RWPE2 (cell line): Measurements from ENCODE around the gene PTTG1.

ENCODE experiments used
- ATAC-seq: fragments of 200-7000 bp; cut with Tn5 transposase; 3 replicates; pipeline ENCODE4 v1.9.1; 2021; ENCODE audit warnings: low read depth
- DNase-seq: peaks from one replicate; pipeline ENCODE4 v3.0.0-alpha.2; 2020; ENCODE audit warnings: low spot score
- H3K27ac ChIP-seq: fragments of 450-650 bp; 2 replicates; pipeline ENCODE4 v1.5.1; 2017; ENCODE audit warnings: mild to moderate bottlenecking; ENCODE audit not compliant: poor library complexity, severe bottlenecking
- H3K27me3 ChIP-seq: fragments of 250-450 bp; sonication (Bioruptor Pico); 2 replicates; pipeline ENCODE4 v1.5.1; 2021; ENCODE audit warnings: mild to moderate bottlenecking, moderate library complexity; ENCODE audit not compliant: insufficient read depth, poor library complexity, severe bottlenecking
- H3K36me3 ChIP-seq: fragments of 250-450 bp; sonication (Bioruptor Pico); 2 replicates; pipeline ENCODE4 v1.5.1; 2020; ENCODE audit warnings: low read depth, mild to moderate bottlenecking, moderate library complexity
- H3K4me1 ChIP-seq: fragments of 250-450 bp; sonication (Bioruptor Pico); 2 replicates; pipeline ENCODE4 v1.5.1; 2021; ENCODE audit warnings: mild to moderate bottlenecking, moderate library complexity; ENCODE audit not compliant: insufficient read depth, poor library complexity, severe bottlenecking
- H3K4me3 ChIP-seq: fragments of 250-450 bp; sonication (Bioruptor Pico); 2 replicates; pipeline ENCODE4 v1.5.1; 2021; ENCODE audit warnings: mild to moderate bottlenecking, moderate library complexity; ENCODE audit not compliant: severe bottlenecking
- H3K9me3 ChIP-seq: fragments of 250-450 bp; sonication (Bioruptor Pico); 2 replicates; pipeline ENCODE4 v1.5.1; 2021; ENCODE audit warnings: mild to moderate bottlenecking, moderate library complexity; ENCODE audit not compliant: severe bottlenecking
- CTCF ChIP-seq: fragments of 450-650 bp; IDR thresholded peaks from one replicate; pipeline ENCODE4 v1.5.1; 2017; ENCODE audit warnings: mild to moderate bottlenecking, moderate library complexity; ENCODE audit not compliant: poor library complexity, severe bottlenecking

The PTTG1 gene

GRCh38 chr5:160421625-160422258 lies at the start of gene PTTG1:
Gene PTTG1, plus strand, starts transcription at chr5:160421855. Its CDS starts 458 bp downstream, at chr5:160422313.
- Histone ChIP-seq H3K9me3 (no peaks in the 10 kb centered on the region), H3K4me3 (peak within 1 kb of the TSS; percentile 67), H3K36me3 (peaks cover 47% of the 10 kb centered on the region), H3K27me3 (no peaks in the 10 kb centered on the region), H3K27ac (peak within 1 kb of the TSS; percentile 62), H3K4me1 (peaks cover 43% of the 10 kb centered on the region)
- peak; percentile 84 for ATAC-seq
- peak; percentile 98 for DNase-seq
- TF ChIP-seq CTCF: no peak

GRCh38 chr5:160375166-160375565 lies 46.5 kb upstream of the PTTG1 start:
- H3K27ac ChIP-seq: no peak overlapping the region
- TF ChIP-seq CTCF: no peak
- DNase-seq (no peak), ATAC-seq (no peak)
- H3K9me3 ChIP-seq: no peaks in the 10 kb centered on the region
- no peak overlapping the region for H3K4me3 ChIP-seq
- H3K36me3 ChIP-seq: no peaks in the 10 kb centered on the region
- H3K27me3 ChIP-seq: peaks cover 19% of the 10 kb centered on the region
- no peaks in the 10 kb centered on the region for H3K4me1 ChIP-seq

GRCh38 chr5:160375701-160376100 lies 46.0 kb upstream of the PTTG1 start:
- ATAC-seq (no peak), DNase-seq (no peak)
- TF ChIP-seq CTCF: no peak
- Histone ChIP-seq H3K36me3 (no peaks in the 10 kb centered on the region), H3K9me3 (no peaks in the 10 kb centered on the region), H3K27ac (no peak overlapping the region), H3K4me3 (no peak overlapping the region), H3K27me3 (peaks cover 19% of the 10 kb centered on the region), H3K4me1 (no peaks in the 10 kb centered on the region)

- H3K27ac ChIP-seq: no peak overlapping the region
- ATAC-seq: no peak
Measured at GRCh38 chr5:160376416-160376815, 45.2 kb upstream of the PTTG1 start.

More at GRCh38 chr5:160376416-160376815, 45.2 kb upstream of the PTTG1 start:
- Histone ChIP-seq H3K36me3 (no peaks in the 10 kb centered on the region), H3K4me1 (no peaks in the 10 kb centered on the region), H3K27me3 (peaks cover 19% of the 10 kb centered on the region), H3K9me3 (no peaks in the 10 kb centered on the region), H3K4me3 (no peak overlapping the region)
- no peak for DNase-seq
- TF ChIP-seq CTCF: no peak
